Suppressor macrophage (primary cell): Measurements from ENCODE around the gene TYW3.

ENCODE experiments used
- DNase-seq, 4 experiments: peaks; one replicate each; pipeline ENCODE4 v3.0.0-alpha.2; 2020 to 2022

The TYW3 gene

DNA sequence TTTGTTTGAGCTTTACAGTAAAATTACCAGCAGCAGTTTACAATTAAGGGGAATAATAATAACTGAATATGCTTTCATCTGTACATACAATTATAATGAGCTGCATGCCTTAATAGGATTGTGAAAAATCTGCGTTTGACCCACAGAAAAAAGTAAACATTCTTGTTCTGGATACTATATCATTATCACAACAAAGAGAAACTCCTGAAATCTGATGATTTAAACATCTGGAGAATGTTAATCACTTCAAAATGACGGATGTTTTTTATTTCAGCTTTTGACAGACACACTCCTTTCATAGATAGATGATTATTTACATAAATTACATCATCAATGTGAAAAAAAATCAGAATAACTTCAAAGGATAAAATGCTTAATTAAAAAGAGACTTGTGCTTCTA lies 58.5 kb downstream of the TYW3 start:
- DNase-seq, result no peak

- no peak for DNase-seq
Observed at GRCh38 chr1:74799119-74799657, 66.2 kb downstream of the TYW3 start.

- no peak for DNase-seq
Observed at GRCh38 chr1:74811436-74812179, 78.7 kb downstream of the TYW3 start.

- no peak for DNase-seq
Observed at GRCh38 chr1:74812180-74812541, 79.2 kb downstream of the TYW3 start.
